Measurements from ENCODE around the gene ABHD8. TPM values are rescaled to one million over a fixed set of nuclear protein-coding genes. Genes with fewer than 3 reads are reported as not detected.

The ABHD8 gene
- total RNA-seq, 1 donor from 2014 or later: 5.6 TPM

GRCh38 chr19:17266975-17267788 lies 36.0 kb downstream of the ABHD8 start, which contains the start of gene BABAM1:
Gene BABAM1 (plus strand): TSS chr19:17267443. CDS start chr19:17268807, 1,364 bp downstream.
- DNase-seq (ENCODE audit: low read depth in 2 of 2): peak; percentile 99

- DNase-seq (ENCODE audit: low read depth in 2 of 2): no peak
Observed at GRCh38 chr19:17266589-17266974, 36.6 kb downstream of the ABHD8 start.

GRCh38 chr19:17266026-17266425 lies 37.2 kb downstream of the ABHD8 start:
- no peak for DNase-seq (ENCODE audit: low read depth in 2 of 2)

- DNase-seq (ENCODE audit: low read depth in 2 of 2): peak; percentile 73 to 94
Observed at GRCh38 chr19:17264641-17264979, 38.6 kb downstream of the ABHD8 start, which contains the start of gene USHBP1. Gene USHBP1 (minus strand): TSS chr19:17264745. CDS start chr19:17264299, 446 bp downstream.

- peak in 1 of 2 donors; percentile 22 for DNase-seq (ENCODE audit: low read depth in 2 of 2)
Observed at GRCh38 chr19:17263712-17264640, 39.2 kb downstream of the ABHD8 start.

- no peak for DNase-seq (ENCODE audit: low read depth in 2 of 2)
Observed at GRCh38 chr19:17262557-17262956, 40.7 kb downstream of the ABHD8 start.

- DNase-seq (ENCODE audit: low read depth in 2 of 2): peak; percentile 82 to 88
Observed at GRCh38 chr19:17260842-17261325, 42.3 kb downstream of the ABHD8 start.

GRCh38 chr19:17259934-17260333 lies 43.3 kb downstream of the ABHD8 start:
- no peak for DNase-seq (ENCODE audit: low read depth in 2 of 2)

- no peak for DNase-seq (ENCODE audit: low read depth in 2 of 2)
Observed at GRCh38 chr19:17259118-17259780, 44.0 kb downstream of the ABHD8 start.

GRCh38 chr19:17256130-17256529 lies 47.1 kb downstream of the ABHD8 start:
- DNase-seq (ENCODE audit: low read depth in 2 of 2): no peak

- DNase-seq (ENCODE audit: low read depth in 2 of 2): no peak
Observed at GRCh38 chr19:17255150-17255621, 48.0 kb downstream of the ABHD8 start.

- DNase-seq (ENCODE audit: low read depth in 2 of 2): no peak
Observed at GRCh38 chr19:17254636-17255035, 48.6 kb downstream of the ABHD8 start.

GRCh38 chr19:17249887-17250548 lies 53.2 kb downstream of the ABHD8 start:
- DNase-seq (ENCODE audit: low read depth in 2 of 2): no peak

- no peak for DNase-seq (ENCODE audit: low read depth in 2 of 2)
Observed at GRCh38 chr19:17248011-17248776, 55.0 kb downstream of the ABHD8 start.

GRCh38 chr19:17246681-17247425 lies 56.4 kb downstream of the ABHD8 start:
- DNase-seq (ENCODE audit: low read depth in 2 of 2): peak in 1 of 2 donors; percentile 40

GRCh38 chr19:17245535-17245984 lies 57.7 kb downstream of the ABHD8 start, which contains the start of gene NR2F6:
Gene NR2F6 (minus strand): TSS chr19:17245919. CDS start chr19:17245220, 699 bp downstream.
- DNase-seq (ENCODE audit: low read depth in 2 of 2): no peak

GRCh38 chr19:17244618-17245534 lies 58.3 kb downstream of the ABHD8 start:
- no peak for DNase-seq (ENCODE audit: low read depth in 2 of 2)
